GM23338 (cell line): ENCODE results near the gene TMIE. TPM values are rescaled to one million over a fixed set of nuclear protein-coding genes. Genes with fewer than 3 reads are reported as not detected.

Experiments used
- ATAC-seq: fragments of 200-7000 bp; cut with Tn5 transposase; 3 replicates; pipeline ENCODE4 v1.9.1; 2020
- DNase-seq: peaks from one replicate; pipeline ENCODE4 v3.0.0-alpha.2; 2015; ENCODE audit warnings: low spot score
- H2AFZ ChIP-seq: fragments of 200-600 bp; sonication (generic); 2 replicates; pipeline ENCODE4 v1.8.0; 2016; ENCODE audit warnings: antibody characterized with exemption, mild to moderate bottlenecking, moderate library complexity
- H3F3A ChIP-seq: fragments of 200-600 bp; sonication (generic); replicated peaks from 2 replicates; pipeline ENCODE4 v1.8.0; 2017; ENCODE audit warnings: antibody characterized with exemption, mixed run types, low read depth
- H3K27ac ChIP-seq: fragments of 200-600 bp; sonication (generic); 2 replicates; pipeline ENCODE4 v1.6.1; 2016; ENCODE audit warnings: low read depth
- H3K27me3 ChIP-seq: fragments of 200-600 bp; sonication (generic); 2 replicates; pipeline ENCODE4 v1.8.0; 2016; ENCODE audit warnings: mild to moderate bottlenecking, mixed run types, moderate library complexity; ENCODE audit not compliant: insufficient read depth
- H3K36me3 ChIP-seq: fragments of 200-600 bp; sonication (generic); 2 replicates; pipeline ENCODE4 v1.8.0; 2016; ENCODE audit warnings: mild to moderate bottlenecking; ENCODE audit not compliant: insufficient read depth
- H3K4me1 ChIP-seq: fragments of 200-600 bp; sonication (generic); 2 replicates; pipeline ENCODE4 v1.8.0; 2016; ENCODE audit warnings: mild to moderate bottlenecking, moderate library complexity; ENCODE audit not compliant: insufficient read depth
- H3K4me2 ChIP-seq: fragments of 200-600 bp; sonication (generic); 2 replicates; pipeline ENCODE4 v1.7.1; 2017; ENCODE audit warnings: mixed run types
- H3K4me3 ChIP-seq: fragments of 200-600 bp; sonication (generic); 2 replicates; pipeline ENCODE4 v1.6.1; 2016; ENCODE audit warnings: mixed run types
- H3K79me2 ChIP-seq: fragments of 200-600 bp; sonication (generic); replicated peaks from 2 replicates; pipeline ENCODE4 v1.8.0; 2017; ENCODE audit warnings: mild to moderate bottlenecking; ENCODE audit not compliant: insufficient read depth
- H3K9me2 ChIP-seq: fragments of 200-600 bp; sonication (generic); 2 replicates; pipeline ENCODE4 v1.8.0; 2017; ENCODE audit not compliant: insufficient read depth
- H4K20me1 ChIP-seq: fragments of 200-600 bp; sonication (generic); replicated peaks from 2 replicates; pipeline ENCODE4 v1.8.0; 2017; ENCODE audit warnings: mild to moderate bottlenecking; ENCODE audit not compliant: insufficient read depth
- H3K27ac Mint-ChIP-seq: 2 replicates; pipeline ENCODE4 v1.8.0; 2020; ENCODE audit warnings: inconsistent platforms, mild to moderate bottlenecking, moderate library complexity, mixed read lengths
- H3K27me3 Mint-ChIP-seq: 3 replicates; pipeline ENCODE4 v1.8.0; 2022; ENCODE audit warnings: low read depth, mild to moderate bottlenecking, moderate library complexity, mixed read lengths, inconsistent platforms; ENCODE audit not compliant: insufficient read depth, poor library complexity
- H3K36me3 Mint-ChIP-seq: 3 replicates; pipeline ENCODE4 v1.8.0; 2021; ENCODE audit warnings: low read depth, mild to moderate bottlenecking, inconsistent platforms, moderate library complexity, mixed read lengths
- H3K4me1 Mint-ChIP-seq: 3 replicates; pipeline ENCODE4 v1.8.0; 2020; ENCODE audit warnings: mild to moderate bottlenecking, inconsistent platforms, mixed read lengths
- H3K4me3 Mint-ChIP-seq: 3 replicates; pipeline ENCODE4 v1.8.0; 2021; ENCODE audit warnings: moderate library complexity, mild to moderate bottlenecking, inconsistent platforms, mixed read lengths
- H3K9me3 Mint-ChIP-seq: 3 replicates; pipeline ENCODE4 v1.8.0; 2020; ENCODE audit warnings: moderate library complexity, mild to moderate bottlenecking, inconsistent platforms, mixed read lengths
- CREB1 ChIP-seq: fragments of 250-450 bp; sonication (Bioruptor Pico); IDR thresholded peaks from 2 replicates; pipeline ENCODE4 v1.5.0; 2020; ENCODE audit warnings: low read depth, mild to moderate bottlenecking, moderate library complexity
- EZH2 ChIP-seq: fragments of 200-600 bp; sonication (generic); IDR thresholded peaks from one replicate; pipeline ENCODE4 v1.8.0; 2017; ENCODE audit warnings: antibody characterized with exemption, mild to moderate bottlenecking, low read depth; ENCODE audit not compliant: unreplicated experiment
- EZH2phosphoT487 ChIP-seq: fragments of 200-600 bp; sonication (generic); IDR thresholded peaks from one replicate; pipeline ENCODE4 v1.8.1; 2018; ENCODE audit warnings: antibody characterized with exemption; ENCODE audit not compliant: unreplicated experiment
- JUNB ChIP-seq: IDR thresholded peaks from one replicate; pipeline ENCODE4 v1.6.1; 2016; ENCODE audit warnings: antibody characterized with exemption; ENCODE audit not compliant: unreplicated experiment
- NANOG ChIP-seq: IDR thresholded peaks from 2 replicates; pipeline ENCODE4 v1.6.1; 2016; ENCODE audit warnings: antibody characterized with exemption, borderline replicate concordance
- POLR2AphosphoS5 ChIP-seq: IDR thresholded peaks from 2 replicates; pipeline ENCODE4 v1.6.1; 2016; ENCODE audit warnings: antibody characterized with exemption, low read depth
- STAT1 ChIP-seq: IDR thresholded peaks from one replicate; pipeline ENCODE4 v1.6.1; 2016; ENCODE audit warnings: antibody characterized with exemption; ENCODE audit not compliant: unreplicated experiment
- ZNF114 ChIP-seq: fragments of 250-450 bp; sonication (Bioruptor Pico); IDR thresholded peaks from 2 replicates; pipeline ENCODE4 v1.5.0; 2020; ENCODE audit warnings: mild to moderate bottlenecking, moderate library complexity
- ZNF331 ChIP-seq: fragments of 250-450 bp; sonication (Bioruptor Pico); IDR thresholded peaks from 2 replicates; pipeline ENCODE4 v1.5.0; 2020; ENCODE audit warnings: low read depth, mild to moderate bottlenecking, moderate library complexity
- polyA plus RNA-seq: library from polyadenylated mRNA; unstranded; fragments of >200 nt; fragmentation: Nextera tagmentation; extraction: Ambion mirVana; gene quantifications from 2 replicates; pipeline ENCODE4 v1.2.1, GENCODE V29; 2016
- total RNA-seq: library from RNA; depleted of rRNA; stranded (reverse); fragments of >200 nt; shearing (Covaris generic); gene quantifications from 2 replicates; pipeline ENCODE4 v1.2.3, GENCODE V29; 2014
- TF ChIP-seq, protein P1 (sequence below): IDR thresholded peaks from one replicate; pipeline ENCODE4 v1.6.1; 2018; ENCODE audit warnings: antibody characterized with exemption; ENCODE audit not compliant: unreplicated experiment
- TF ChIP-seq, protein P2 (sequence below): fragments of 250-450 bp; sonication (Bioruptor Pico); IDR thresholded peaks from 2 replicates; pipeline ENCODE4 v1.5.0; 2020; ENCODE audit warnings: mild to moderate bottlenecking, moderate library complexity
- TF ChIP-seq, protein P3 (sequence below), 2 experiments: fragments of 200-600 bp in 1 of 2; sonication (generic) in 1 of 2; conservative IDR thresholded peaks; 2 replicates each; pipeline versions ENCODE4 v1.5.1 to v1.6.1; 2016 to 2017; ENCODE audit warnings: antibody characterized with exemption in 2 of 2, low read depth in 2 of 2, mild to moderate bottlenecking in 2 of 2, moderate library complexity in 1 of 2
- TF ChIP-seq, protein P4 (sequence below): IDR thresholded peaks from 2 replicates; pipeline ENCODE4 v1.6.1; 2016; ENCODE audit warnings: antibody characterized with exemption

Gene TMIE
- total and polyA plus RNA-seq, 2 experiments from 2014 or later, result 0.84 to 1.2 TPM

DNA sequence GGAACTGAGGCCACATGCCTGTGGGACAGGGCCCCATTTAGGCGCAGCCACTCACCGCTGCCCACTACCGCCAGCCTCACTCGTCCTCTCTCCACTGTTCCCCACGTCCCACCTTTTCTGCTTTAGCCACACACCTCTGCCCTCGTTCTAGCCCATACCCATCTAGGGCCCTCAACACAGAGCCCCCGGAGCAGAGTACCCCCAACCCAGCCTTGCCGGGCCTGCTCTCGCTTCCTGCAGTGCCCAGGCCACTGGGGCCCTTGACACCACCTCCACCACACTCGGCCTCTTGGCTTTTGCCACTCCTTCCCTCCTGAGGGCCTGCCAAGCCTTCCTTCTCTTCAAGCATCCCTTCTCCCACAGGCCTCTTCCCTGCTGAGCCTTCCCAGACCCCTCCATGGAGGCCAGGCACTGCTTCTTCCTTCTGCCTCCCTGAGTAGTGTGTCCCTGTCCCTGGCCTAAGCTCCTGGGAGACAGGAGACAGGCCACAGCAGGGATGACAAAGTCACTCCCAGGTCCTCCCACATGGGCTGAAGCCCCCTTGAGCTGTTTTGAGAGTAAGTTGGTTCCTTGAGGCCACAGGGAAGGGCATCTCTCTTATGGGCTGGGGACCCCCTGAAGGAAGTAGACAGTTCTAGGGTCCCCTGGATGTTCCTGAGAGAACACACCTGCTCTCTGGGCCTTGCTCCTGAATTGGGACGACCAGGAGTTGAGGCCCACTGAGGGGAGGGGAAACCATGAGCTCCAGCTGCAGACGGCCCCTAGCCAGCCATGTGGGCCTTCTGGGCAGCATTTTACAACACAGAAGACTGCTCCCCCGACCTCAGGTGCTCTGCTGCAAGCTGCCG is 12.1 kb downstream of the TMIE start:
- Histone ChIP-seq H3K9me2 (no peaks in the 10 kb centered on the region), H3K27ac (no peak overlapping the region), H3F3A (no peaks in the 10 kb centered on the region), H3K4me2 (no peak overlapping the region), H3K4me1 (no peaks in the 10 kb centered on the region), H2AFZ (no peak overlapping the region), H3K79me2 (no peaks in the 10 kb centered on the region), H4K20me1 (no peaks in the 10 kb centered on the region), H3K27me3 (no peaks in the 10 kb centered on the region), H3K4me3 (no peak overlapping the region), H3K36me3 (no peaks in the 10 kb centered on the region)
- no peak for ATAC-seq
- Mint-ChIP-seq H3K4me1 (peaks cover 3% of the 10 kb centered on the region; the same call in 1 of the 3 replicates), H3K27me3 (peaks cover 2% of the 10 kb centered on the region), H3K36me3 (no peaks in the 10 kb centered on the region), H3K4me3 (no peak overlapping the region), H3K27ac (no peak overlapping the region), H3K9me3 (no peaks in the 10 kb centered on the region)
- TF ChIP-seq EZH2 (no peak), ZNF331 (no peak), POLR2AphosphoS5 (no peak), CREB1 (CRISPR knock-in tag) (no peak), EZH2phosphoT487 (no peak), NANOG (no peak), ZNF114 (CRISPR knock-in tag) (no peak), STAT1 (no peak), JUNB (no peak)
- TF ChIP-seq, protein P1, sequence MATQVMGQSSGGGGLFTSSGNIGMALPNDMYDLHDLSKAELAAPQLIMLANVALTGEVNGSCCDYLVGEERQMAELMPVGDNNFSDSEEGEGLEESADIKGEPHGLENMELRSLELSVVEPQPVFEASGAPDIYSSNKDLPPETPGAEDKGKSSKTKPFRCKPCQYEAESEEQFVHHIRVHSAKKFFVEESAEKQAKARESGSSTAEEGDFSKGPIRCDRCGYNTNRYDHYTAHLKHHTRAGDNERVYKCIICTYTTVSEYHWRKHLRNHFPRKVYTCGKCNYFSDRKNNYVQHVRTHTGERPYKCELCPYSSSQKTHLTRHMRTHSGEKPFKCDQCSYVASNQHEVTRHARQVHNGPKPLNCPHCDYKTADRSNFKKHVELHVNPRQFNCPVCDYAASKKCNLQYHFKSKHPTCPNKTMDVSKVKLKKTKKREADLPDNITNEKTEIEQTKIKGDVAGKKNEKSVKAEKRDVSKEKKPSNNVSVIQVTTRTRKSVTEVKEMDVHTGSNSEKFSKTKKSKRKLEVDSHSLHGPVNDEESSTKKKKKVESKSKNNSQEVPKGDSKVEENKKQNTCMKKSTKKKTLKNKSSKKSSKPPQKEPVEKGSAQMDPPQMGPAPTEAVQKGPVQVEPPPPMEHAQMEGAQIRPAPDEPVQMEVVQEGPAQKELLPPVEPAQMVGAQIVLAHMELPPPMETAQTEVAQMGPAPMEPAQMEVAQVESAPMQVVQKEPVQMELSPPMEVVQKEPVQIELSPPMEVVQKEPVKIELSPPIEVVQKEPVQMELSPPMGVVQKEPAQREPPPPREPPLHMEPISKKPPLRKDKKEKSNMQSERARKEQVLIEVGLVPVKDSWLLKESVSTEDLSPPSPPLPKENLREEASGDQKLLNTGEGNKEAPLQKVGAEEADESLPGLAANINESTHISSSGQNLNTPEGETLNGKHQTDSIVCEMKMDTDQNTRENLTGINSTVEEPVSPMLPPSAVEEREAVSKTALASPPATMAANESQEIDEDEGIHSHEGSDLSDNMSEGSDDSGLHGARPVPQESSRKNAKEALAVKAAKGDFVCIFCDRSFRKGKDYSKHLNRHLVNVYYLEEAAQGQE, result no peak
- TF ChIP-seq, protein P2, sequence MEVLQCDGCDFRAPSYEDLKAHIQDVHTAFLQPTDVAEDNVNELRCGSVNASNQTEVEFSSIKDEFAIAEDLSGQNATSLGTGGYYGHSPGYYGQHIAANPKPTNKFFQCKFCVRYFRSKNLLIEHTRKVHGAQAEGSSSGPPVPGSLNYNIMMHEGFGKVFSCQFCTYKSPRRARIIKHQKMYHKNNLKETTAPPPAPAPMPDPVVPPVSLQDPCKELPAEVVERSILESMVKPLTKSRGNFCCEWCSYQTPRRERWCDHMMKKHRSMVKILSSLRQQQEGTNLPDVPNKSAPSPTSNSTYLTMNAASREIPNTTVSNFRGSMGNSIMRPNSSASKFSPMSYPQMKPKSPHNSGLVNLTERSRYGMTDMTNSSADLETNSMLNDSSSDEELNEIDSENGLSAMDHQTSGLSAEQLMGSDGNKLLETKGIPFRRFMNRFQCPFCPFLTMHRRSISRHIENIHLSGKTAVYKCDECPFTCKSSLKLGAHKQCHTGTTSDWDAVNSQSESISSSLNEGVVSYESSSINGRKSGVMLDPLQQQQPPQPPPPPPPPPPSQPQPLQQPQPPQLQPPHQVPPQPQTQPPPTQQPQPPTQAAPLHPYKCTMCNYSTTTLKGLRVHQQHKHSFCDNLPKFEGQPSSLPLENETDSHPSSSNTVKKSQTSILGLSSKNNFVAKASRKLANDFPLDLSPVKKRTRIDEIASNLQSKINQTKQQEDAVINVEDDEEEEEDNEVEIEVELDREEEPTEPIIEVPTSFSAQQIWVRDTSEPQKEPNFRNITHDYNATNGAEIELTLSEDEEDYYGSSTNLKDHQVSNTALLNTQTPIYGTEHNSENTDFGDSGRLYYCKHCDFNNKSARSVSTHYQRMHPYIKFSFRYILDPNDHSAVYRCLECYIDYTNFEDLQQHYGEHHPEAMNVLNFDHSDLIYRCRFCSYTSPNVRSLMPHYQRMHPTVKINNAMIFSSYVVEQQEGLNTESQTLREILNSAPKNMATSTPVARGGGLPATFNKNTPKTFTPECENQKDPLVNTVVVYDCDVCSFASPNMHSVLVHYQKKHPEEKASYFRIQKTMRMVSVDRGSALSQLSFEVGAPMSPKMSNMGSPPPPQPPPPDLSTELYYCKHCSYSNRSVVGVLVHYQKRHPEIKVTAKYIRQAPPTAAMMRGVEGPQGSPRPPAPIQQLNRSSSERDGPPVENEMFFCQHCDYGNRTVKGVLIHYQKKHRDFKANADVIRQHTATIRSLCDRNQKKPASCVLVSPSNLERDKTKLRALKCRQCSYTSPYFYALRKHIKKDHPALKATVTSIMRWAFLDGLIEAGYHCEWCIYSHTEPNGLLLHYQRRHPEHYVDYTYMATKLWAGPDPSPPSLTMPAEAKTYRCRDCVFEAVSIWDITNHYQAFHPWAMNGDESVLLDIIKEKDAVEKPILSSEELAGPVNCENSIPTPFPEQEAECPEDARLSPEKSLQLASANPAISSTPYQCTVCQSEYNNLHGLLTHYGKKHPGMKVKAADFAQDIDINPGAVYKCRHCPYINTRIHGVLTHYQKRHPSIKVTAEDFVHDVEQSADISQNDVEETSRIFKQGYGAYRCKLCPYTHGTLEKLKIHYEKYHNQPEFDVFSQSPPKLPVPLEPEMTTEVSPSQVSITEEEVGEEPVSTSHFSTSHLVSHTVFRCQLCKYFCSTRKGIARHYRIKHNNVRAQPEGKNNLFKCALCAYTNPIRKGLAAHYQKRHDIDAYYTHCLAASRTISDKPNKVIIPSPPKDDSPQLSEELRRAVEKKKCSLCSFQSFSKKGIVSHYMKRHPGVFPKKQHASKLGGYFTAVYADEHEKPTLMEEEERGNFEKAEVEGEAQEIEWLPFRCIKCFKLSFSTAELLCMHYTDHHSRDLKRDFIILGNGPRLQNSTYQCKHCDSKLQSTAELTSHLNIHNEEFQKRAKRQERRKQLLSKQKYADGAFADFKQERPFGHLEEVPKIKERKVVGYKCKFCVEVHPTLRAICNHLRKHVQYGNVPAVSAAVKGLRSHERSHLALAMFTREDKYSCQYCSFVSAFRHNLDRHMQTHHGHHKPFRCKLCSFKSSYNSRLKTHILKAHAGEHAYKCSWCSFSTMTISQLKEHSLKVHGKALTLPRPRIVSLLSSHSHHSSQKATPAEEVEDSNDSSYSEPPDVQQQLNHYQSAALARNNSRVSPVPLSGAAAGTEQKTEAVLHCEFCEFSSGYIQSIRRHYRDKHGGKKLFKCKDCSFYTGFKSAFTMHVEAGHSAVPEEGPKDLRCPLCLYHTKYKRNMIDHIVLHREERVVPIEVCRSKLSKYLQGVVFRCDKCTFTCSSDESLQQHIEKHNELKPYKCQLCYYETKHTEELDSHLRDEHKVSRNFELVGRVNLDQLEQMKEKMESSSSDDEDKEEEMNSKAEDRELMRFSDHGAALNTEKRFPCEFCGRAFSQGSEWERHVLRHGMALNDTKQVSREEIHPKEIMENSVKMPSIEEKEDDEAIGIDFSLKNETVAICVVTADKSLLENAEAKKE (CRISPR knock-in tag), result no peak
- TF ChIP-seq, protein P3, sequence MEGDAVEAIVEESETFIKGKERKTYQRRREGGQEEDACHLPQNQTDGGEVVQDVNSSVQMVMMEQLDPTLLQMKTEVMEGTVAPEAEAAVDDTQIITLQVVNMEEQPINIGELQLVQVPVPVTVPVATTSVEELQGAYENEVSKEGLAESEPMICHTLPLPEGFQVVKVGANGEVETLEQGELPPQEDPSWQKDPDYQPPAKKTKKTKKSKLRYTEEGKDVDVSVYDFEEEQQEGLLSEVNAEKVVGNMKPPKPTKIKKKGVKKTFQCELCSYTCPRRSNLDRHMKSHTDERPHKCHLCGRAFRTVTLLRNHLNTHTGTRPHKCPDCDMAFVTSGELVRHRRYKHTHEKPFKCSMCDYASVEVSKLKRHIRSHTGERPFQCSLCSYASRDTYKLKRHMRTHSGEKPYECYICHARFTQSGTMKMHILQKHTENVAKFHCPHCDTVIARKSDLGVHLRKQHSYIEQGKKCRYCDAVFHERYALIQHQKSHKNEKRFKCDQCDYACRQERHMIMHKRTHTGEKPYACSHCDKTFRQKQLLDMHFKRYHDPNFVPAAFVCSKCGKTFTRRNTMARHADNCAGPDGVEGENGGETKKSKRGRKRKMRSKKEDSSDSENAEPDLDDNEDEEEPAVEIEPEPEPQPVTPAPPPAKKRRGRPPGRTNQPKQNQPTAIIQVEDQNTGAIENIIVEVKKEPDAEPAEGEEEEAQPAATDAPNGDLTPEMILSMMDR (conservative IDR thresholded peaks at IDR 0.05; ENCODE audit: low read depth in 2 of 2), result no peak
- TF ChIP-seq, protein P4, sequence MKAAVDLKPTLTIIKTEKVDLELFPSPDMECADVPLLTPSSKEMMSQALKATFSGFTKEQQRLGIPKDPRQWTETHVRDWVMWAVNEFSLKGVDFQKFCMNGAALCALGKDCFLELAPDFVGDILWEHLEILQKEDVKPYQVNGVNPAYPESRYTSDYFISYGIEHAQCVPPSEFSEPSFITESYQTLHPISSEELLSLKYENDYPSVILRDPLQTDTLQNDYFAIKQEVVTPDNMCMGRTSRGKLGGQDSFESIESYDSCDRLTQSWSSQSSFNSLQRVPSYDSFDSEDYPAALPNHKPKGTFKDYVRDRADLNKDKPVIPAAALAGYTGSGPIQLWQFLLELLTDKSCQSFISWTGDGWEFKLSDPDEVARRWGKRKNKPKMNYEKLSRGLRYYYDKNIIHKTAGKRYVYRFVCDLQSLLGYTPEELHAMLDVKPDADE, result no peak
- DNase-seq, result no peak
